A673 (cell line): ENCODE measurements around the gene STC2.

ENCODE experiments used
- CTCF ChIP-seq: fragments of 300-800, 200-600 bp; sonication (generic); conservative IDR thresholded peaks from 2 replicates; pipeline ENCODE4 v1.5.1; 2017; ENCODE audit warnings: low read depth, mild to moderate bottlenecking, antibody characterized with exemption, low read length, moderate library complexity, mixed read lengths
- EZH2 ChIP-seq: fragments of 200-600 bp; sonication (generic); IDR thresholded peaks from 2 replicates; pipeline ENCODE4 v1.6.1; 2017; ENCODE audit warnings: borderline replicate concordance, low read depth, mild to moderate bottlenecking, mixed read lengths, antibody characterized with exemption, low read length; ENCODE audit not compliant: poor library complexity, severe bottlenecking

- TF ChIP-seq CTCF = no peak
- TF ChIP-seq EZH2 = no peak
Observed at GRCh38 chr5:173306695-173307094, 21.5 kb downstream of the STC2 start.
